ENCODE results near the gene COQ8A. TPM values are rescaled to one million over a fixed set of nuclear protein-coding genes. Genes with fewer than 3 reads are reported as not detected.

Gene COQ8A
- total and polyA plus RNA-seq, 2 experiments from 2014 or later: 25.2 to 37.4 TPM

DNA sequence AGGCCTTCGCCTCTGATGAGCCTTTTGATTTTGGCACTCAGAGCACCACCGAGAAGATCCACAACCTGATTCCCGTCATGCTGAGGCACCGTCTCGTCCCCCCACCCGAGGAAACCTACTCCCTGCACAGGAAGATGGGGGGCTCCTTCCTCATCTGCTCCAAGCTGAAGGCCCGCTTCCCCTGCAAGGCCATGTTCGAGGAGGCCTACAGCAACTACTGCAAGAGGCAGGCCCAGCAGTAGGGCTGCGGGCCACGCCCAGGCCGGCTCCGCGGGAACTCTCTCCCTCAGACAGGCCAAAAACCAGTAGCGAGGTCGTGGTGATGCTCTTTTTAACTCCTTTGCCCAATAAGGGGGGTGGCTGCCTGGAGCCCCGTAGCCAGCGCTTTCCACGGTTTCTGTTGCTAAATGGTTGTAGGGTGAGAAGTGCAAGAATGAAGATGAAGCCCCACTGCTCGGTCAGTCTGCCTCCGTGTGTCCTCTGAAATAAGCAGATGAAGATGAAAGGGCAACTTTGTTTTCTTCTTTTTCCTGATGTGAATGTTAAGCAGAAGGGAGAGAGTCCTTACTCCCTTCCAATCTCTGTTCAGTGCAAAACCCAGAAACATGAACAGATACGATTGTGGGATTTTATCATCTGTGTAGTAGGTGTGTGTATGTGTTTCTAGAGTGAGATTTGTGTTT, 46.5 kb downstream of the COQ8A start:
- Histone ChIP-seq H3K4me1 (ENCODE audit: insufficient read depth) (no peaks in the 10 kb centered on the region), H3K27ac (ENCODE audit: low read depth) (no peak overlapping the region), H4K20me1 (replicated peaks; ENCODE audit: insufficient read depth) (no peaks in the 10 kb centered on the region; the same call in 1 of the 2 replicates), H3K27me3 (ENCODE audit: insufficient read depth) (no peaks in the 10 kb centered on the region), H3K36me3 (ENCODE audit: insufficient read depth) (no peaks in the 10 kb centered on the region), H3K4me2 (no peak overlapping the region), H2AFZ (no peak overlapping the region), H3K4me3 (no peak overlapping the region), H3F3A (replicated peaks; ENCODE audit: low read depth) (no peaks in the 10 kb centered on the region; the same call in 1 of the 2 replicates), H3K79me2 (replicated peaks; ENCODE audit: insufficient read depth) (no peaks in the 10 kb centered on the region), H3K9me2 (ENCODE audit: insufficient read depth) (no peaks in the 10 kb centered on the region)
- Mint-ChIP-seq H3K27ac (no peak overlapping the region), H3K9me3 (no peaks in the 10 kb centered on the region), H3K4me1 (peaks cover 15% of the 10 kb centered on the region), H3K36me3 (ENCODE audit: low read depth) (peaks cover 21% of the 10 kb centered on the region), H3K27me3 (ENCODE audit: insufficient read depth, low read depth, poor library complexity) (peaks cover 19% of the 10 kb centered on the region), H3K4me3 (no peak overlapping the region)
- DNase-seq (ENCODE audit: low spot score): no peak
- no peak for ATAC-seq
- TF ChIP-seq ZNF331 (CRISPR knock-in tag; IDR thresholded peaks at IDR 0.05; ENCODE audit: low read depth): no peak
- no peak for TF ChIP-seq EZH2 (IDR thresholded peaks at IDR 0.05; ENCODE audit: low read depth, unreplicated experiment)
- TF ChIP-seq JUNB (IDR thresholded peaks at IDR 0.05; ENCODE audit: unreplicated experiment): no peak
- TF ChIP-seq, protein P1, sequence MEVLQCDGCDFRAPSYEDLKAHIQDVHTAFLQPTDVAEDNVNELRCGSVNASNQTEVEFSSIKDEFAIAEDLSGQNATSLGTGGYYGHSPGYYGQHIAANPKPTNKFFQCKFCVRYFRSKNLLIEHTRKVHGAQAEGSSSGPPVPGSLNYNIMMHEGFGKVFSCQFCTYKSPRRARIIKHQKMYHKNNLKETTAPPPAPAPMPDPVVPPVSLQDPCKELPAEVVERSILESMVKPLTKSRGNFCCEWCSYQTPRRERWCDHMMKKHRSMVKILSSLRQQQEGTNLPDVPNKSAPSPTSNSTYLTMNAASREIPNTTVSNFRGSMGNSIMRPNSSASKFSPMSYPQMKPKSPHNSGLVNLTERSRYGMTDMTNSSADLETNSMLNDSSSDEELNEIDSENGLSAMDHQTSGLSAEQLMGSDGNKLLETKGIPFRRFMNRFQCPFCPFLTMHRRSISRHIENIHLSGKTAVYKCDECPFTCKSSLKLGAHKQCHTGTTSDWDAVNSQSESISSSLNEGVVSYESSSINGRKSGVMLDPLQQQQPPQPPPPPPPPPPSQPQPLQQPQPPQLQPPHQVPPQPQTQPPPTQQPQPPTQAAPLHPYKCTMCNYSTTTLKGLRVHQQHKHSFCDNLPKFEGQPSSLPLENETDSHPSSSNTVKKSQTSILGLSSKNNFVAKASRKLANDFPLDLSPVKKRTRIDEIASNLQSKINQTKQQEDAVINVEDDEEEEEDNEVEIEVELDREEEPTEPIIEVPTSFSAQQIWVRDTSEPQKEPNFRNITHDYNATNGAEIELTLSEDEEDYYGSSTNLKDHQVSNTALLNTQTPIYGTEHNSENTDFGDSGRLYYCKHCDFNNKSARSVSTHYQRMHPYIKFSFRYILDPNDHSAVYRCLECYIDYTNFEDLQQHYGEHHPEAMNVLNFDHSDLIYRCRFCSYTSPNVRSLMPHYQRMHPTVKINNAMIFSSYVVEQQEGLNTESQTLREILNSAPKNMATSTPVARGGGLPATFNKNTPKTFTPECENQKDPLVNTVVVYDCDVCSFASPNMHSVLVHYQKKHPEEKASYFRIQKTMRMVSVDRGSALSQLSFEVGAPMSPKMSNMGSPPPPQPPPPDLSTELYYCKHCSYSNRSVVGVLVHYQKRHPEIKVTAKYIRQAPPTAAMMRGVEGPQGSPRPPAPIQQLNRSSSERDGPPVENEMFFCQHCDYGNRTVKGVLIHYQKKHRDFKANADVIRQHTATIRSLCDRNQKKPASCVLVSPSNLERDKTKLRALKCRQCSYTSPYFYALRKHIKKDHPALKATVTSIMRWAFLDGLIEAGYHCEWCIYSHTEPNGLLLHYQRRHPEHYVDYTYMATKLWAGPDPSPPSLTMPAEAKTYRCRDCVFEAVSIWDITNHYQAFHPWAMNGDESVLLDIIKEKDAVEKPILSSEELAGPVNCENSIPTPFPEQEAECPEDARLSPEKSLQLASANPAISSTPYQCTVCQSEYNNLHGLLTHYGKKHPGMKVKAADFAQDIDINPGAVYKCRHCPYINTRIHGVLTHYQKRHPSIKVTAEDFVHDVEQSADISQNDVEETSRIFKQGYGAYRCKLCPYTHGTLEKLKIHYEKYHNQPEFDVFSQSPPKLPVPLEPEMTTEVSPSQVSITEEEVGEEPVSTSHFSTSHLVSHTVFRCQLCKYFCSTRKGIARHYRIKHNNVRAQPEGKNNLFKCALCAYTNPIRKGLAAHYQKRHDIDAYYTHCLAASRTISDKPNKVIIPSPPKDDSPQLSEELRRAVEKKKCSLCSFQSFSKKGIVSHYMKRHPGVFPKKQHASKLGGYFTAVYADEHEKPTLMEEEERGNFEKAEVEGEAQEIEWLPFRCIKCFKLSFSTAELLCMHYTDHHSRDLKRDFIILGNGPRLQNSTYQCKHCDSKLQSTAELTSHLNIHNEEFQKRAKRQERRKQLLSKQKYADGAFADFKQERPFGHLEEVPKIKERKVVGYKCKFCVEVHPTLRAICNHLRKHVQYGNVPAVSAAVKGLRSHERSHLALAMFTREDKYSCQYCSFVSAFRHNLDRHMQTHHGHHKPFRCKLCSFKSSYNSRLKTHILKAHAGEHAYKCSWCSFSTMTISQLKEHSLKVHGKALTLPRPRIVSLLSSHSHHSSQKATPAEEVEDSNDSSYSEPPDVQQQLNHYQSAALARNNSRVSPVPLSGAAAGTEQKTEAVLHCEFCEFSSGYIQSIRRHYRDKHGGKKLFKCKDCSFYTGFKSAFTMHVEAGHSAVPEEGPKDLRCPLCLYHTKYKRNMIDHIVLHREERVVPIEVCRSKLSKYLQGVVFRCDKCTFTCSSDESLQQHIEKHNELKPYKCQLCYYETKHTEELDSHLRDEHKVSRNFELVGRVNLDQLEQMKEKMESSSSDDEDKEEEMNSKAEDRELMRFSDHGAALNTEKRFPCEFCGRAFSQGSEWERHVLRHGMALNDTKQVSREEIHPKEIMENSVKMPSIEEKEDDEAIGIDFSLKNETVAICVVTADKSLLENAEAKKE (CRISPR knock-in tag; IDR thresholded peaks at IDR 0.05): no peak
- TF ChIP-seq ZNF114 (CRISPR knock-in tag; IDR thresholded peaks at IDR 0.05): no peak
- TF ChIP-seq REST (IDR thresholded peaks at IDR 0.05; ENCODE audit: unreplicated experiment): no peak
- no peak for TF ChIP-seq NANOG (IDR thresholded peaks at IDR 0.05; ENCODE audit: borderline replicate concordance)
- no peak for TF ChIP-seq ETS1 (IDR thresholded peaks at IDR 0.05)
- no peak for TF ChIP-seq STAT1 (IDR thresholded peaks at IDR 0.05; ENCODE audit: unreplicated experiment)
- no peak for TF ChIP-seq POLR2AphosphoS5 (IDR thresholded peaks at IDR 0.05; ENCODE audit: low read depth)
- TF ChIP-seq EZH2phosphoT487 (IDR thresholded peaks at IDR 0.05; ENCODE audit: unreplicated experiment): no peak
- TF ChIP-seq, protein P2, sequence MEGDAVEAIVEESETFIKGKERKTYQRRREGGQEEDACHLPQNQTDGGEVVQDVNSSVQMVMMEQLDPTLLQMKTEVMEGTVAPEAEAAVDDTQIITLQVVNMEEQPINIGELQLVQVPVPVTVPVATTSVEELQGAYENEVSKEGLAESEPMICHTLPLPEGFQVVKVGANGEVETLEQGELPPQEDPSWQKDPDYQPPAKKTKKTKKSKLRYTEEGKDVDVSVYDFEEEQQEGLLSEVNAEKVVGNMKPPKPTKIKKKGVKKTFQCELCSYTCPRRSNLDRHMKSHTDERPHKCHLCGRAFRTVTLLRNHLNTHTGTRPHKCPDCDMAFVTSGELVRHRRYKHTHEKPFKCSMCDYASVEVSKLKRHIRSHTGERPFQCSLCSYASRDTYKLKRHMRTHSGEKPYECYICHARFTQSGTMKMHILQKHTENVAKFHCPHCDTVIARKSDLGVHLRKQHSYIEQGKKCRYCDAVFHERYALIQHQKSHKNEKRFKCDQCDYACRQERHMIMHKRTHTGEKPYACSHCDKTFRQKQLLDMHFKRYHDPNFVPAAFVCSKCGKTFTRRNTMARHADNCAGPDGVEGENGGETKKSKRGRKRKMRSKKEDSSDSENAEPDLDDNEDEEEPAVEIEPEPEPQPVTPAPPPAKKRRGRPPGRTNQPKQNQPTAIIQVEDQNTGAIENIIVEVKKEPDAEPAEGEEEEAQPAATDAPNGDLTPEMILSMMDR (conservative IDR thresholded peaks at IDR 0.05; ENCODE audit: low read depth in 2 of 2): no peak
- no peak for TF ChIP-seq CREB1 (CRISPR knock-in tag; IDR thresholded peaks at IDR 0.05; ENCODE audit: low read depth)
